B cell (primary cell): Measurements from ENCODE around the gene MAP2K5. TPM values are rescaled to one million over a fixed set of nuclear protein-coding genes. Genes with fewer than 3 reads are reported as not detected.

Experiments used
- ATAC-seq: fragments of 200-7000 bp; cut with Tn5 transposase; one replicate; pipeline ENCODE4 v1.10.0; 2021; ENCODE audit warnings: low read depth, mild to moderate bottlenecking, moderate number of reproducible peaks, moderate library complexity
- CTCF ChIA-PET: fragments of 350-600 bp; sonication (Branson Sonifier 250); formaldehyde crosslinking; loops from one replicate; lab custom pipeline; 2021; ENCODE audit warnings: antibody characterized with exemption, inconsistent platforms; lab: Charles Lee
- POLR2A ChIA-PET: fragments of 350-600 bp; sonication (Branson Sonifier 250); formaldehyde crosslinking; loops from one replicate; lab custom pipeline; 2021; ENCODE audit warnings: antibody characterized with exemption; lab: Charles Lee
- DNase-seq: peaks from one replicate; pipeline ENCODE4 v3.0.0; 2013
- H2AFZ ChIP-seq: 2 replicates; pipeline ENCODE4 v1.6.1; 2012; ENCODE audit warnings: mild to moderate bottlenecking, low read depth, low read length; ENCODE audit not compliant: insufficient read depth, poor library complexity, severe bottlenecking
- H3K27ac ChIP-seq, 2 donors: 1 replicate in 1 of 2; 2 replicates in 1 of 2; pipeline ENCODE4 v1.5.1; 2012 to 2013; ENCODE audit warnings: low read length in 2 of 2, mild to moderate bottlenecking in 2 of 2, moderate library complexity in 1 of 2
- H3K27me3 ChIP-seq, 4 experiments: fragments of 200-600 bp in 1 of 4; sonication (generic) in 1 of 4; replicated peaks in 1 of 4; 1 replicate in 2 of 4; 2 replicates in 2 of 4; pipeline versions ENCODE4 v1.6.1 to v1.7.0; 2013 to 2016; ENCODE audit warnings: low read length in 3 of 4, mild to moderate bottlenecking in 2 of 4, mixed read lengths in 1 of 4, moderate library complexity in 1 of 4; ENCODE audit not compliant: insufficient read depth in 4 of 4, control insufficient read depth in 3 of 4; ENCODE audit errors: control extremely low read depth in 1 of 4
- H3K36me3 ChIP-seq, 2 experiments: replicated peaks in 1 of 2; 1 replicate in 1 of 2; 2 replicates in 1 of 2; pipeline versions ENCODE4 v1.6.1 to v1.7.1; 2013; ENCODE audit warnings: low read length in 1 of 2; ENCODE audit not compliant: insufficient read depth in 2 of 2, control insufficient read depth in 1 of 2; ENCODE audit errors: control extremely low read depth in 1 of 2, extremely low read depth in 1 of 2
- H3K4me1 ChIP-seq, 2 donors: fragments of 200-600 bp in 1 of 2; sonication (generic) in 1 of 2; 1 replicate in 1 of 2; 2 replicates in 1 of 2; pipeline versions ENCODE4 v1.5.1 to v1.6.1; 2013 to 2017; ENCODE audit warnings: low read length in 2 of 2; ENCODE audit not compliant: control insufficient read depth in 2 of 2, insufficient read depth in 2 of 2
- H3K4me2 ChIP-seq: replicated peaks from 2 replicates; pipeline ENCODE3; 2012; ENCODE audit warnings: mild to moderate bottlenecking, low read depth, low read length; ENCODE audit not compliant: poor library complexity, severe bottlenecking
- H3K4me3 ChIP-seq, 5 experiments: fragments of 200-600 bp in 1 of 5; sonication (generic) in 1 of 5; 1 replicate in 3 of 5; 2 replicates in 2 of 5; pipeline versions ENCODE4 v1.5.1 to v1.7.0; 2011 to 2016; ENCODE audit warnings: low read length in 4 of 5, mild to moderate bottlenecking in 4 of 5, low read depth in 2 of 5, control low read depth in 1 of 5, moderate library complexity in 1 of 5; ENCODE audit not compliant: insufficient read depth in 1 of 5; ENCODE audit errors: control extremely low read depth in 1 of 5, extremely low read depth in 1 of 5
- H3K79me2 ChIP-seq: fragments of 200-600 bp; sonication (generic); one replicate; pipeline ENCODE4 v1.6.0; 2016; ENCODE audit warnings: low read length; ENCODE audit not compliant: control insufficient read depth, insufficient read depth
- H3K9ac ChIP-seq: fragments of 200-600 bp; sonication (generic); 2 replicates; pipeline ENCODE4 v1.6.1; 2017; ENCODE audit warnings: mild to moderate bottlenecking, low read length, moderate library complexity
- H3K9me3 ChIP-seq, 3 donors: one replicate each; pipeline versions ENCODE4 v1.6.1 to v1.7.1; 2013; ENCODE audit warnings: low read length in 2 of 3; ENCODE audit not compliant: control insufficient read depth in 2 of 3, insufficient read depth in 1 of 3; ENCODE audit errors: control extremely low read depth in 1 of 3
- H4K20me1 ChIP-seq: 2 replicates; pipeline ENCODE4 v1.6.0; 2012; ENCODE audit warnings: mild to moderate bottlenecking, low read length; ENCODE audit not compliant: insufficient read depth, control insufficient read depth, poor library complexity, severe bottlenecking
- H3K27ac Mint-ChIP-seq: one replicate; pipeline ENCODE4 v1.8.0; 2021; ENCODE audit warnings: mixed read lengths
- H3K27me3 Mint-ChIP-seq: one replicate; pipeline ENCODE4 v1.8.0; 2021; ENCODE audit warnings: mixed read lengths
- H3K4me1 Mint-ChIP-seq: one replicate; pipeline ENCODE4 v1.8.0; 2021; ENCODE audit warnings: mixed read lengths
- H3K4me3 Mint-ChIP-seq: one replicate; pipeline ENCODE4 v1.8.0; 2021; ENCODE audit warnings: mixed read lengths
- H3K9me3 Mint-ChIP-seq: one replicate; pipeline ENCODE4 v1.8.0; 2022; ENCODE audit warnings: mixed read lengths; ENCODE audit not compliant: insufficient read depth
- EZH2 ChIP-seq: IDR thresholded peaks from 2 replicates; pipeline ENCODE4 v1.6.1; 2012; ENCODE audit warnings: borderline replicate concordance, low read depth, mild to moderate bottlenecking, moderate library complexity, low read length; ENCODE audit not compliant: insufficient read depth, poor library complexity, severe bottlenecking
- WGBS: methylation state at CpG from one replicate; pipeline ENCODE4 v1.1.5; 2013; ENCODE audit warnings: missing lambda C conversion rate; ENCODE audit not compliant: insufficient coverage; 5-methylcytosine and 5-hydroxymethylcytosine counted together
- intact Hi-C: fragments of 100-400 bp; cut with micrococcal nuclease; formaldehyde crosslinking; loops from one replicate; pipeline ENCODE4 v1.10.0; 2022
- polyA plus RNA-seq: library from polyadenylated mRNA; depleted of rRNA; stranded (reverse); fragments of >200 nt; gene quantifications from 2 replicates; pipeline ENCODE4 v1.2.3, GENCODE V29; 2012
- total RNA-seq, 2 donors: library from RNA; stranded (reverse); fragments of 120-200 nt in 1 of 2; gene quantifications; 1 replicate in 1 of 2; 2 replicates in 1 of 2; pipeline versions ENCODE4 v1.2.3 to v1.2.4, GENCODE V29; 2013 to 2022
- TF ChIP-seq, protein P1 (sequence below): fragments of 200-600 bp; IDR thresholded peaks from one replicate; pipeline ENCODE4 v1.8.0; 2022; ENCODE audit warnings: antibody characterized with exemption, mild to moderate bottlenecking

Gene MAP2K5
- total and polyA plus RNA-seq, 2 donors (not counting 1 experiment from before 2014, with no cell fraction given), result 11.1 to 40.0 TPM

DNA sequence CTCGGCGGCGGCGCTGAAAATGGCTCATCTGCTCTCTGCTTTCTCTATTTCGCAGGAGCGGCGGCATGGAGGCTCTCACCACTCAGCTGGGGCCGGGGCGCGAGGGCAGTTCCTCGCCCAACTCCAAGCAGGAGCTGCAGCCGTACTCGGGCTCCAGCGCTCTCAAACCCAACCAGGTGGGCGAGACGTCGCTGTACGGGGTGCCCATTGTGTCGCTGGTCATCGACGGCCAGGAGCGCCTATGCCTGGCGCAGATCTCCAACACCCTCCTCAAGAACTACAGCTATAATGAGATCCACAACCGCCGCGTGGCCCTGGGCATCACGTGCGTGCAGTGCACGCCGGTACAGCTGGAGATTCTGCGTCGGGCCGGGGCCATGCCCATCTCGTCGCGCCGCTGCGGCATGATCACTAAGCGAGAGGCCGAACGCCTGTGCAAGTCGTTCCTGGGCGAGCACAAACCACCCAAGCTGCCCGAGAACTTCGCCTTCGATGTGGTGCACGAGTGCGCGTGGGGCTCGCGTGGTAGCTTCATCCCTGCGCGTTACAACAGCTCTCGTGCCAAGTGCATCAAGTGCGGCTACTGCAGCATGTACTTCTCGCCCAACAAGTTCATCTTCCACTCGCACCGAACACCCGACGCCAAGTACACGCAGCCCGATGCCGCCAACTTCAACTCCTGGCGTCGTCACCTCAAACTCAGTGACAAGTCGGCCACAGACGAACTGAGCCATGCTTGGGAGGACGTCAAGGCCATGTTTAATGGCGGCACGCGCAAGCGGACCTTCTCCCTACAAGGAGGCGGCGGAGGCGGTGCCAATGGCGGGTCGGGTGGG is 283.6 kb downstream of the MAP2K5 start:
- peaks cover 63% of the 10 kb centered on the region for H3K4me1 Mint-ChIP-seq
- H3K9ac ChIP-seq, result no peak overlapping the region
- no peaks in the 10 kb centered on the region for H3K79me2 ChIP-seq
- H3K9me3 Mint-ChIP-seq, result no peaks in the 10 kb centered on the region
- no peak overlapping the region for H2AFZ ChIP-seq
- H4K20me1 ChIP-seq, result peaks cover 28% of the 10 kb centered on the region
- 20% methylated on average over 71 of the region's 77 CpGs for WGBS
- no peaks in the 10 kb centered on the region for H3K36me3 ChIP-seq
- H3K9me3 ChIP-seq, result peaks cover 0 to 87% (median 17%) of the 10 kb centered on the region in 3 donors
- POLR2A ChIA-PET, result no interaction called here
- ATAC-seq (no peak), DNase-seq (peak; percentile 63)
- peaks cover 4 to 89% (median 73%) of the 10 kb centered on the region in 4 experiments for H3K27me3 ChIP-seq
- H3K4me2 ChIP-seq, result peak overlapping the region; percentile 60
- CTCF ChIA-PET, result interaction anchor here (1.1 to 16.8 kb wide), 4 partner anchors 10 to 43 kb away, joined by 4 to 237 read pairs (median 10); no protein-coding TSS in a partner anchor
- intact Hi-C loops, result loop anchor here (2.0 kb wide), 1 partner anchor 43 kb away; no protein-coding TSS in a partner anchor
- peak overlapping the region; percentile 89 for H3K27ac Mint-ChIP-seq
- peaks cover 65% of the 10 kb centered on the region for H3K27me3 Mint-ChIP-seq
- H3K4me3 ChIP-seq, result peak overlapping the region in 1 of 5 experiments; percentile 8
- peak overlapping the region; percentile 49 for H3K4me3 Mint-ChIP-seq
- H3K4me1 ChIP-seq, result peaks cover 67 to 85% of the 10 kb centered on the region in 2 donors
- TF ChIP-seq, protein P1, sequence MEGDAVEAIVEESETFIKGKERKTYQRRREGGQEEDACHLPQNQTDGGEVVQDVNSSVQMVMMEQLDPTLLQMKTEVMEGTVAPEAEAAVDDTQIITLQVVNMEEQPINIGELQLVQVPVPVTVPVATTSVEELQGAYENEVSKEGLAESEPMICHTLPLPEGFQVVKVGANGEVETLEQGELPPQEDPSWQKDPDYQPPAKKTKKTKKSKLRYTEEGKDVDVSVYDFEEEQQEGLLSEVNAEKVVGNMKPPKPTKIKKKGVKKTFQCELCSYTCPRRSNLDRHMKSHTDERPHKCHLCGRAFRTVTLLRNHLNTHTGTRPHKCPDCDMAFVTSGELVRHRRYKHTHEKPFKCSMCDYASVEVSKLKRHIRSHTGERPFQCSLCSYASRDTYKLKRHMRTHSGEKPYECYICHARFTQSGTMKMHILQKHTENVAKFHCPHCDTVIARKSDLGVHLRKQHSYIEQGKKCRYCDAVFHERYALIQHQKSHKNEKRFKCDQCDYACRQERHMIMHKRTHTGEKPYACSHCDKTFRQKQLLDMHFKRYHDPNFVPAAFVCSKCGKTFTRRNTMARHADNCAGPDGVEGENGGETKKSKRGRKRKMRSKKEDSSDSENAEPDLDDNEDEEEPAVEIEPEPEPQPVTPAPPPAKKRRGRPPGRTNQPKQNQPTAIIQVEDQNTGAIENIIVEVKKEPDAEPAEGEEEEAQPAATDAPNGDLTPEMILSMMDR, result no peak
- TF ChIP-seq EZH2, result no peak
- H3K27ac ChIP-seq, result no peak overlapping the region
